NCI-H510A (cell line): ENCODE results near the gene CCDC85C.

Experiments
- DNase-seq: peaks from one replicate; lab custom pipeline; 2025; lab: John Stamatoyannopoulos, UW

Gene CCDC85C

DNA sequence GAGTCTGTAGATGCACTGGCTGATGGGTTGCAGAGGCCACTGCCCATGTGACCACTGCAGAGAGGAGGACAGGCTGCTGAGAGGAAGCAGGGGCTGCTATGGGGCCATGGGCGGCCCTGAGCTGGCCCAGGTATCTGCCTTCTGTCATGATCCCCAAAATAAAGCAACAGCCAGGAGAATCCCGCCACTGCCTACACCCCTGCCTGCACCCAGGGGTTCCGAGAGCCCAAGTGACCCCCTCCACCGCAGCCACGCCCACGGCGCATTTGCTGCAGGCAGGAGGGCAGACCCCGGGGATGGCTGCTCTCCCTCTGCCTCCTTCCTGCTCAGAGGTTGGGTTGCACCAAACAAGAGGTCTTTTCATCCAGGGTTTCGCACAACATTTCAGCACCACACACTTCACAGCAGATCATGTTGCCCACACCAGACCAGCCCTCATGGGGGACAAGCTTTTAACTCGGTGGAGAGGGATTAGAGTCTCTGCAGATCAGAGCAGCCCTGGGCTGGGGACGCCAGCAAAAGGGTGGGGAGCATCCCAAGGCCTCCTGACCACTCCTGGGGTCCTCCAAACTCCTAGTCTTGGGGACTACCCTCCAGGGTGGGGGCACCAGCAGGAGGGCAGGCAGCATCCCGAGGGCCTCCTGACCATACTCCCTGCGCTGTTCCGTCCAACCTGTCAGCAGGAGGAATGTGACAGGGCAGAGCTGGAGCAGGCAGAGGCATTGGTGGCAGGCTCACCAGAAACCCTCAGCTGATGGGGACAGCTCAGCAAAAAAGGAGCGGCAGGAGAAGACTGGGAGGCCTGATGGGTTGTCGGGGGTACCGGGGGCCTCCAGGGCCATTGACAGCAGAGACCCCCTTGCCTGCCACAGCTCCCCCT, 14.1 kb downstream of the CCDC85C start:
- no peak for DNase-seq

GRCh38 chr14:99589031-99589441, 15.0 kb downstream of the CCDC85C start:
- no peak for DNase-seq

DNA sequence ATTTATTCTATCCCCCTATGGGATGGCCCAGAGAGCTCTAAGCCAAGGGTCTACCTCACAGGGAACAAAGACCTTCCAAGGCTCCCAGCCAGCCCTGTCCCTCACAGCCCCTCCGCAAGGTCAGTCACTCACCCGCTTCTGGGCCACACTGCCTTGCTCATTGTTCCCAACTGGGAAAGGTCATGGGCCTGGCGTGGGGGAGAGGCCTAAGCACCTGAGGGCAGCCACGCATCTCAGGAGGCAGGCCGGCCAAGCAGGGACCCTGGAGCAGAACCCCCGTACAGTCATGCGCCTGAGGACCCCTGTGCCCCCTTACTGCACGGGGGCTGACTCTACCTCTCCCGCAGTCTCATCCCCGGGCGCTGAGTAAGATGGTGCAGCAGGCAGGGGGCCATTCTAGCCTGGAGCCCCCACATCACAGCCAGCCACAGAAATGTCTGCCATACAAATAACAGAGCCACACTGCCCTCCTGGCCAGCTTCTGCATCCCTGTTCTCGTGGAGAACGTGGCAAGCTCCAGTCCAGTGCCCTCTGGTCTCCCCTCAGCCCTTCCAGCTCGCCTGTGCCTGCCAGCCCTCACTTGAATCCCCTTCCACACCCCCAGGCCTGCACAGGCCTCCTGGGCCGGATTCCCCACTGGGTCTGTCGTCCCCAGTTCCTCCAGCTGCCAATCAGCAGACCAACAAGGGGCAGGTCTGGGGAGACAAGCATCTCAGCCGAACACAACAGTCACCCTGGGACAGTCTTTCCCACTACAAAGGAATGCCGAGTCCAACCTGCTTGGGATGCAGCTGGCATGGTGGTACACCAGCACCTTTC, 16.3 kb downstream of the CCDC85C start:
- DNase-seq = no peak

- DNase-seq = no peak
Observed at GRCh38 chr14:99586761-99587459, 17.1 kb downstream of the CCDC85C start.

GRCh38 chr14:99586054-99586760, 17.8 kb downstream of the CCDC85C start:
- no peak for DNase-seq

- no peak for DNase-seq
Observed at GRCh38 chr14:99584823-99585222, 19.2 kb downstream of the CCDC85C start.

DNA sequence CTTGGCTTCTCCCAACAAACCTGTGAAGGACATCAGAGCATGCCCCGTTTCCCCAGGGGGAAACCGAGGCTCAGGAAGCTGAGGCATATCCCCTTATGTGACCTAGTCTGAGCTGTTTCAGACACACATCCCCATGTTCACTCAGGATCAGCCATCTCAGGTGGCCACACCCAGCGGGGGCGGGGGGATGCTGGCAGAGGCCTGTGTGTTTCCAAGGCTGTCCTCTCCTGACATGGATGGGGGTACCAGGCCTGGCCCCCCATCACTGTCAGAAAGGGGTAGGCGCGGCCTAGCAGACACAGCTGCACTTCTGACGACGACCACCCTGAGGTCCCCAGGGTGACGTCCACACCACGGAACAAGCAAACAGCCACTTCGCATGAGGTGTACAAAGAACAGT, 22.1 kb downstream of the CCDC85C start:
- DNase-seq = no peak

GRCh38 chr14:99581374-99581773, 22.6 kb downstream of the CCDC85C start:
- DNase-seq = no peak

DNA sequence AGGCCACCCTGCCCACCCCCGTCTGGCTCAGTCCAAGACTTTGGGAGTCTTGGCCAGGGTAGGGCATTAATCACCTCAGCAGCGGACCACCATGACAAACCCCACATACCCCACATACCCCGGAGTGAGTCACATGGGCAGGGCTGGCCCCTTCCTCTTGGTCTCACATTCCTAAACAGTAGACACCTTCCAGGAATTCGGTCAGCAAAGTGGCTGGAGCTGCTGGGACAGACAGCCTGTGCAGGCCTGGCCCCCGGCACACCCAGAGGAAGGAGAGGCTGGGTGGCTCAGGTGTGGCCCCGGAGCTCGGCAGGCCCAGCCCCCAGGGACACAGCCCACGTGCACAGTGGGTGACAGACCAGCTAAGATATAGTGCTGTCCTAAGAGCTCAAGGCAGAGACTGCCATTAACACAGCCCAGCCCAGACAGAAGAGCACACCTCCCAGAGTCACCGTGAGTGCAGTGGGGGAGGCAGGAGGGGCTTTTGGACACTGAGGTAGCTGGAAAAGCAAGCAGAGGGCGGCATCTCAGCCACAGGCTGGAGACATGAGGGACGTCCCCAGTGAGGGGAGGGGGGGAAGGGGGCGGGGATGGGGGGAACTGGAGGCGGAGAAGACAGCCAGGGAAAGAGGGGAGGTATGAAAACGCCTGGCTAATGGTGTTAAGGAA, 24.0 kb downstream of the CCDC85C start:
- peak; percentile 55 for DNase-seq

- no peak for DNase-seq
Observed at GRCh38 chr14:99579120-99579836, 24.7 kb downstream of the CCDC85C start.

- DNase-seq = no peak
Observed at GRCh38 chr14:99578541-99579101, 25.4 kb downstream of the CCDC85C start.

- DNase-seq = no peak
Observed at GRCh38 chr14:99576761-99577705, 27.0 kb downstream of the CCDC85C start.

- no peak for DNase-seq
Observed at GRCh38 chr14:99576304-99576703, 27.7 kb downstream of the CCDC85C start.

DNA sequence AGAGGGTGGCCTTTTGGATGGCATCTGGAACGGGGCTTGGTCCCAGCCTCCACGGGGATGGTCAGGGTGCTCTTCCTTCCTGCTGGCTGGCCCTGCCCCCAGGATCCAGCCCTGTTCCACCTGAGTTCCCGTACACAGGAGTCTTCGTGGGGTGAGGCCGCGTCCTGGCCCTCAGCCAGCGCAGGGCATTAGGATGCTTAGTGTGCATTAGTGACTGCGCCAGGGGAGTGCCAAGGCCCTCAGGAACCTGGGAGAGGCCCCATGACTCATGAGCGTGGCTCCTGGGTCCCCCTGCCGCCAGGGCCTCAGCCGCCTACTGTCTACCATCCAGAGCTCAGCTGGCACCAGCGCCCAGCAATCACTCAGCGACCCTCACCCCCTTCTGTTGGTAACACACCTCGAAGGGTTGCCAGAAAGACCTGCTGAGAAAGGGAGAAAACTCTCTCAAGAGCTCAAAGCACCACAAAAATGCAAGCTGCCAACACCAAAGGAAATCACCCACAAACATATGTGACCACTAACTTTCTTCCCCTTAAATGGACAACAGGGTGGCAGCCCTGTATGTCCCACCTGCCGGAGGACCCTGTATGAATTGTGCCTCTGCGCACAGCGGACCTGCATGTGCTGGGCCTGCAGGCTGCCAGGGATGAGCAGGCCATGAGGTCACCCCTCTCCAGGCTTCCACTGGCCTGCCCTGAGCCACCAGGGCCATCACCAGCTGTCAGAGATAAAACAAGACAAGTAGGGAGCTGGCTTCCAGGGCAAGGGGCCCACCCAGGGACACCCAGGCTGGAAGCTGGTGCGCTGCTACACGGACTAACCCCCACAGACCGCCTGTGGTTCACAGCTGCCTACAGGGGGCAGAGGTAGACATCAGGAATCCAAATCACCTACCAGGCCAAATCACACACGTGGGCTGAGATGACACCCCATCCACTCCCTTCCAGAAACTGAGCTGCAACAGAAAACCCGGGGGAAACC, 28.7 kb downstream of the CCDC85C start:
- no peak for DNase-seq

GRCh38 chr14:99574099-99574880, 29.7 kb downstream of the CCDC85C start:
- no peak for DNase-seq

DNA sequence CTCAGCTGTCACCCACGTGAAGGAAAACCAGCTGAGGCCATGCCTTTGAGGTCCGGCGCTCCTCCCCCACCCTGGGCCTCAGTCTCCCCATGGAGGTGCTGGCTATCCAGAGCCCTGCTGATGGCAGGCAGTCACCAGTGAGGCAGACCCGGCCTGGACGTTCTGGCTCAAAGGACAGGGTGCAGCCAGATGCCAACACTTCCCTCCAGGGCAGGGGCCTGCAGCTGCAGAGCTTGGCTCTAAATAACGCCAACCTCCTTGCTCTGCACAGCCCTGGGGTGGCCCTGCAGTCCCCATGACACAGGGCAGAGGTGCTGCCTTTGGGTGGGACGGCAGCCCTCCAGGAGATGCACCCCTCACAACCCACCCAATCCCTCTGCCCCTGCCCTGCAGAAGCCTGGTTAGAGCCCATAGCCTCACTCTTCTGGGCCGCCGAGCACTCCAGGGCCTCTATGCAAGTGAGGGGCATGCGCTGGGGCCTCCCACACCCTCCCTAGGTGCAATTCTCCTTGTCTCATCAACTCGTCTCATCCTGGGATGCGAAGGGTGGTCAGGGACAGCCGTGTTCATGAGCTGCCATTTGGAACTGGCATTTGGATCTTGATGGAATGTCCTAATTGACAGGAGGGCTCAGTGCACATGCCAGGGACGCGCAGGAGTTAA, 30.4 kb downstream of the CCDC85C start:
- no peak for DNase-seq

- no peak for DNase-seq
Observed at GRCh38 chr14:99573000-99573330, 31.0 kb downstream of the CCDC85C start.
